ENCODE data around the gene PLA2G2E.
"Not testable (repeated sequence)": the region's sequence is repeated elsewhere in the genome, so short reads cannot be mapped to it uniquely, and the experiment has no call there.

PLA2G2E gene

DNA sequence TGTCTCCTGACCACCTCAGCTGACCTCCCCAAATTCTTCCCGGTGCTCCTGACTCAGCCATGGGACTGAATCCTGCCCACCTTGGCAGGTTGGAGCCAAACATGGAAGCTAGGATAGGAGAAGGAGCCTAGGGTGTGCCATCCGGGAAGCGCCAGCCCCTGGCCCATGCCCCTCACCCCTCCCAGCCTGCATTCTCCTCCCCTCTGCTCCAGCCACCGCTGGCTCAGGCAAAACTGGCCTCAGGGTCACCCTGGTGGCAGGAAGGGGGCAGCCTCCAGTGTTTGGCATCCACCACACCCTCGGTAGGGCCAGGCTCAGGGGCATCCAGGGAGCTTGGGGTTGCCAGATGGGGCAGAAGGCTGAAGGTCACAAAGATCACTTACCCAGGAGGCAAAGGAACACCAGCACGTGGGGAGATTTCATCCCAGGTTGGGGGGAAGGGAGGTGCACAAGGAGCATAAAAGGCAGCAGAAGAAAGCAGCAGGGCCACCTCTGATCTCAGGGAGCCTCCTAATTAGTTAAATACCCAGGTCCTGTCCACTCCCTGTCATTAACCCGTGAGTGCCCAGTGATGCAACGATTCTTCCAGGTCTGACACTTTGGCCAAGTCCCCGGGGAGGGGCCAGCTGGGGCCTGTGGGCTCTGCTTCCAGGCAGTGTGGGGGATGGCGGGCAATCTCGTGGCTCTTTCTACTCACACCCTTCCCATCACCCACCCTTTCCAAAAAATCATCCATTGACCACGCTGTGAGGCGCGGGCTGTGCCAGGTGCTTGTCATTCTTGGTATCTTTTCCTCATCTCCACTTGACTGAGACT is at the start of gene PLA2G2E:
TSS of gene PLA2G2E (minus strand) at position 481 of the 816 bp plus-strand sequence. CDS start at position 423, 58 bp downstream.
- DNase-seq = no peak

GRCh38 chr1:19971664-19972063 is 48.2 kb upstream of the PLA2G2E start:
- DNase-seq = no peak

DNA sequence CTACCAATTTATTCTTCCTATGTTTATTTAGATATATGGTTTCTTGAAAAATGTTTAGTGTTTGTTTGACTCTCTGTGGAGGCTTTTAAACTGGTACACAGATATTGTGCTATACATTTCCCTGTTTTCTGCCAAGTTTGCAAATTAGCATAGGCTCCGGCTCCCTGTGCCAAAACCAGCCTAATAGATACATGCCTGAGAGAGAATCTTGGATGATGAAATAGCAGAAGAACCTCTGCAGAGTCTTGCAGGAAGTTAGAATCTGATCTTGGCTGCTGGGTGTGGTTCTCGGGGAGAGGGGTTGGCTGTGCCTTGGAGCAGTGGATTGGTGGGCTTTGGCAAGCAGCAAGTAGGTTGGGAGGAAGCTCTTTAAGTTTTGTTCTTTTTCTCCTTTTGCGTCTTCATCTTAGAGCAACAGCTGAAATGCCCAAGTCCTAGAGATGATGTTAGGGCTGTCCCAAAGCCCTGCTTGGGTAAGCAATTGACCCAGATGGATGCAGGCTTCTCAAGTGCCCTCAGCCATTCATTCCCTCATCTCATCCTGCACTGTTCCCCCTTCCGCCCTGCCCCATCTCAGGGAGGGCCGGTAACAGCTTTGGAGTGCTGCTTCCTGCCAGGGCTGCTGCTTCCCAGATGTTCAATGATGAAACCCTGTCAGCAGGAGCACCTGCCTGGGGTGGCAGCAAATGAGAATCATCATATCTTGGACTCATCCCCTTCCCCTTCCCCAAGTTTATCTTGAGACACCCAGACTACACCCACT is 46.7 kb upstream of the PLA2G2E start:
- no peak for DNase-seq

- no peak for DNase-seq
Measured at GRCh38 chr1:19967808-19968207, 44.4 kb upstream of the PLA2G2E start.

DNA sequence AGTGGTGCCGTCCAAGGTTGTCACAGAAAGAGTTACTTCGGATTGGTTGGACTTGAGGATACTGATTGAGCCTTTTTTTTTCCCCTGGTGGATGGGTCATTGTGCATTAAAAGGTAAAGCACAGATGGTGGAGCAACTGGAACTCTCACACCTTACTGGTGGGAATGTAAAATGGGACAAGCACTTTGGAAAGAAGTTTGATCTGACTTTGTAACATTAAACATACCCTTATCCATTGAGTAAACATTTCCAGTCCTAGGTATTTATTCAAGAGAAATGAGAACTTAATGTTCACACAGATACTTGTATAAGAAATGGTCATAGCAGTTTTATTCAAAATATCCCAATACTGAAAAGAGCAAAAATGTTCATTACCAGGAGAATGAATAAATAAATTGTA is 41.1 kb upstream of the PLA2G2E start:
- no peak for DNase-seq

GRCh38 chr1:19963636-19964035 is 40.2 kb upstream of the PLA2G2E start:
- no peak for DNase-seq

- DNase-seq = no peak
Measured at GRCh38 chr1:19960591-19960990, 37.2 kb upstream of the PLA2G2E start.

GRCh38 chr1:19957779-19958178 is 34.4 kb upstream of the PLA2G2E start:
- DNase-seq = no peak

- no peak for DNase-seq
Measured at GRCh38 chr1:19955534-19956170, 32.2 kb upstream of the PLA2G2E start.

DNA sequence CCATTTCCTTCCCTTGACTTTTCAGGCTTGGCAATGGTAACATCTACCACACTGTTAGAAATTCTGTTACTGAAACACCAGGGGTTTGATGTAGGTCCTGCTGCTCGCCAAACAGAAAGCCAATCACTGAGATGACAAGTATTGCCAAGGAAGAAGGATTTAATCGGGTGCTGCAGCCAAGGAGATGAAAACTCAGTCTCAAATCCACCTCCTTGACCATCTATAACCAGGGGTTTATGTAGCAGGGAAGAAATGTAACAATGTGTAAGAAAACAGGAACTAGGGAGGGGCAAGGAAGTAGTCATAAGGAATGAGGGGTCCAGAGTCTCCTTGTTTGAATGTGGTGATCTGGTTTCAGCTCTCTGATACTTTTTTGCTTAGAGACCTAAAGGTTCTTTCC is 30.6 kb upstream of the PLA2G2E start:
- no peak for DNase-seq

GRCh38 chr1:19949016-19949415 is 25.6 kb upstream of the PLA2G2E start:
- no peak for DNase-seq

DNA sequence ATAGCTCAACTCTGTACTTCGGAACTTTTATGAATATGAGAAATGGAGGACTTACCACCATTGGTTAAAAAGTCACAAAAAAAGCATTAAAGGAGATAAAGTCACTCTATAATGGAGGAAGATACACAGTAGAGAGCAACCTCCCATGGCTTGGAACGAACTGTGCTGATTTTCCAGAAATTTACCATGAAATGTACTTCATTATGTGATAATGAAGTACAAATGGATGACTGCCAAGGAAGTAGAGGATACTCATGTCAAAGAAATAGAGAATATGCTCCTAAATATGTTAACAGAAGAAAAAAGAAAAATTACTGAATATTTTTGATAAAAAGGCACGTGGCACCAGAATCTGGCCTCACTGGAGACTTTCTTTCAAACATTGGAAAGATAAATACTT is 23.6 kb upstream of the PLA2G2E start:
- no peak for DNase-seq

DNA sequence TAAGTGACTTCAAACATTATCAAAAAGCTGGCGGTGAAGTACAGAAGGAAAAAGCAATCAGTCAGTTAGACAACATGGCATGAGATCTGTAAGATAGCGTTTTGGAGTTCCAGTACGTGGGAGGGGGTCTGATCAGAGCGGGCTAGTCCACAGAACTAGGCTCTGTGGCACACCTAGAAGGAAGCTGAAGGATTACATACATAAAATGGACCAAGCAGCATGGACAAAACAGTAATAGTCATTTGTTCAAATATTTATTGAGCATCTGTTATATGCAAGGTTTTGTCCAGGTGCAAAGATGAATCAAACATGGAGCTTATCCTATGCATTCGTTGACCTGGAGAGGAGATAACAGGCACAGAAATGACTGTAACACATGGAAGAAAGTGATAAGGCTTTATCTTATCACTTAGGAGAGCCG is 22.9 kb upstream of the PLA2G2E start:
- DNase-seq = no peak

- DNase-seq = no peak
Measured at GRCh38 chr1:19945914-19946313, 22.5 kb upstream of the PLA2G2E start.

DNA sequence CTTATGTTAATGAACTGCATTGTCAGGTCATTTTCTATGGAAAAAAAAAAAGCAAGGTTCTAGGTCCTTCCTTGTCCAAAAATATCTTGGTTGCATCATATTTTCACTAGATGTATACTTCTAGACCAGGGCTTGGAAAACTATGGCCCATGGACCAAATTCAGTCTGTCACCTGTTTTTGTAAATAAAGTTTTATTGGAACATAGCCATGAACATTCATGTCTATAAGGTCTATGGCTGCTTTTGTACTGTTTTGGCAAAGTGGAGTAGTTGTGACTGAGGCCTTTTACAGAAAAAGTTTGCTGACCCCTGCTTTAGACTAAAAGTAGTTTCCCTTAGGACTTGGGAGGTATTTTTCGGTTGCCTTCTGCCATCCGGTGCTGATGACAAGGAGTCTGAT is 19.2 kb upstream of the PLA2G2E start:
- no peak for DNase-seq

GRCh38 chr1:19942088-19942487 is 18.7 kb upstream of the PLA2G2E start:
- DNase-seq = no peak

- DNase-seq = no peak
Measured at GRCh38 chr1:19941206-19941568, 17.8 kb upstream of the PLA2G2E start.

DNA sequence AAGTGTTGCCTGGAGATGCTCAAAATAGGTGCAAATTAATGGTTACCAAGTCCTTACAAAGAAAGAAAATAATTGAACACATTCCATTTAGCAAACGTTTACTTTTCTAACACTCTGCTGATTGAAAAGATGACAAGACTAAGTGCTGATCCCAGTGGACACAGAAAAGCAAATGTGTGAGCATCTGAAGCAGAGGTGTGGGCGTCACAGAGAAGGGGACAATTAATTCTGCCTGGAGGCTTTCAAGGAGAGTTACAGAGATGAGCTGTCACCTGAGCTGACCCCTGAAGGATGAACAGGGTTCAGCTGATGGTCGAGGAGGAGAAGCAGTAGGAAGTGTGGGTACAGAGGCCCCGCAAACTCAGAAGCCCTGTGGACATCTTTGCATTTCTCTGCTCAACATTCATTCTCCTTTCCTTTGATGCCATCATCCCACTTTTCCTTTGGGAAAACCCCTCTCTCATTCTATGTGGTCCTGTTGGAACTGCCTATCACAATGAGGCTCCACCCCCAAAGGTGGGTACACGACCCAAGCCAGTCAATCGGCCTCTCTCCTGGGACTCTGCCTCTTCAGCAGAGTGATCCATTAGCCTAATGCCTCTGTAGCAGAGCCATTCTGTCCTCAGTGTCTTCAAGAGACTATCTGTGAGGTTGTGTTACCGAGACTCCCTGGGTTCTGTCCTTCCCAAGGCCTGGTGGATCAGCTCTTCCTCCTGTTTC is 17.2 kb upstream of the PLA2G2E start:
- no peak for DNase-seq

- DNase-seq = no peak
Measured at GRCh38 chr1:19938472-19938871, 15.1 kb upstream of the PLA2G2E start.

DNA sequence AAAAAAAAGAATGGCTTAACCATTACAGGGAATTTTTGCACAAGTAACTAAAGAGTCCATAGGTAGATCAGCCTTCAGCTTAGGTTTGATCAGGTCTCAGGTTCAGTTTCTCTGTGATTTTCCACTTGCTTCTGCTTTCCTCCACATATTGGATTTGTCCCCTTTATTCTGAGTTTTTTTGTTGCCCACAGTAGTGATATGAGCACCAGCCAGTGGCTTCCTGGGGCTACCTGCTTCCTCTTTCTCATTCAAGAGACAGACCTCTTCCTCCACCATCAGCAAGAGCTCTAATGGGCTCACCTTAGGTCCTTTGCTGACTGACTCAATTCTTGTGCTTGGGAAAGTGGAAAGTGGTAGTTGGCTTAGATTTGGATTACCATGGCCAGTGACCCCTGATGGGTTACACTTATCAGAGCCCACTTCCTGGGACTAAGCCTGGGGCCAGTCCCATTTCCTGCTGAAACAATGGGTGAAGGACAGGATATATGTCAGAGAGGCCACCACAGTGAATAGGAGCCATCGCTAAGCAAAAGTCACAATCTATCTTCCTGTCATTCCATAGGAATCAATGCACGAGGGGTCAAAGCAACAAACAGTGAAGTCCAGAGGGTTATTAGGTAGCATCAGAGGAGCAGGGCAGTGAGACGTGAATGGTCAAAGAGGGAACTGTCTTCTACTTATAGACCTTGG is 12.8 kb upstream of the PLA2G2E start:
- DNase-seq = no peak

- DNase-seq = no peak
Measured at GRCh38 chr1:19934336-19934735, 10.9 kb upstream of the PLA2G2E start.

GRCh38 chr1:19932866-19933265 is 9.4 kb upstream of the PLA2G2E start:
- no peak for DNase-seq

GRCh38 chr1:19927130-19927421 is 3.7 kb upstream of the PLA2G2E start:
- not testable (repeated sequence) for DNase-seq
